H9 (cell line): ENCODE results near the gene FARP1. TPM values are rescaled to one million over a fixed set of nuclear protein-coding genes. Genes with fewer than 3 reads are reported as not detected.

Experiments
- DNase-seq: peaks from one replicate; pipeline ENCODE4 v3.0.0-alpha.2; 2017
- H2AFZ ChIP-seq: one replicate; pipeline ENCODE4 v1.6.1; 2013; ENCODE audit warnings: mild to moderate bottlenecking, low read length, control low read depth, moderate library complexity
- H2AK5ac ChIP-seq: 2 replicates; pipeline ENCODE4 v1.6.1; 2013; ENCODE audit warnings: low read length, control low read depth, mixed read lengths; ENCODE audit not compliant: insufficient read length
- H2BK120ac ChIP-seq: one replicate; pipeline ENCODE4 v1.6.1; 2013; ENCODE audit warnings: low read depth, mild to moderate bottlenecking, low read length, control low read depth, inconsistent platforms; ENCODE audit not compliant: poor library complexity, severe bottlenecking
- H2BK12ac ChIP-seq: 2 replicates; pipeline ENCODE4 v1.6.1; 2013; ENCODE audit warnings: low read length, control low read depth, mixed read lengths, low read depth; ENCODE audit not compliant: insufficient read length
- H2BK15ac ChIP-seq: 2 replicates; pipeline ENCODE4 v1.6.1; 2013; ENCODE audit warnings: low read depth, low read length, control low read depth
- H2BK20ac ChIP-seq: one replicate; pipeline ENCODE4 v1.6.1; 2013; ENCODE audit warnings: low read depth, mild to moderate bottlenecking, low read length, control low read depth, inconsistent platforms; ENCODE audit not compliant: poor library complexity, severe bottlenecking
- H2BK5ac ChIP-seq: 2 replicates; pipeline ENCODE4 v1.6.1; 2013; ENCODE audit warnings: low read length, control low read depth, mixed read lengths; ENCODE audit not compliant: insufficient read length
- H3K14ac ChIP-seq: 2 replicates; pipeline ENCODE4 v1.6.1; 2013; ENCODE audit warnings: low read length, control low read depth; ENCODE audit not compliant: insufficient read depth
- H3K18ac ChIP-seq: 2 replicates; pipeline ENCODE4 v1.6.1; 2013; ENCODE audit warnings: low read depth, mild to moderate bottlenecking, mixed read lengths, low read length, control low read depth; ENCODE audit not compliant: insufficient read length
- H3K23ac ChIP-seq: 2 replicates; pipeline ENCODE4 v1.6.1; 2013; ENCODE audit warnings: low read length, control low read depth, mixed read lengths, low read depth; ENCODE audit not compliant: insufficient read length
- H3K23me2 ChIP-seq: 2 replicates; pipeline ENCODE4 v1.6.1; 2013; ENCODE audit warnings: low read depth, mild to moderate bottlenecking, mixed read lengths, low read length, control low read depth; ENCODE audit not compliant: insufficient read length, poor library complexity, severe bottlenecking
- H3K27ac ChIP-seq: 2 replicates; pipeline ENCODE4 v1.5.1; 2013; ENCODE audit warnings: low read length, control low read depth, mixed read lengths, low read depth; ENCODE audit not compliant: insufficient read length
- H3K27me3 ChIP-seq: 2 replicates; pipeline ENCODE4 v1.6.1; 2013; ENCODE audit warnings: low read length, control low read depth, inconsistent platforms; ENCODE audit not compliant: insufficient read depth
- H3K4ac ChIP-seq: 2 replicates; pipeline ENCODE4 v1.6.1; 2013; ENCODE audit warnings: low read depth, mild to moderate bottlenecking, control low read depth, inconsistent platforms, low read length, moderate library complexity
- H3K4me1 ChIP-seq: 2 replicates; pipeline ENCODE4 v1.6.1; 2013; ENCODE audit warnings: low read length, control low read depth, inconsistent platforms; ENCODE audit not compliant: insufficient read depth
- H3K4me2 ChIP-seq: 2 replicates; pipeline ENCODE4 v1.6.1; 2013; ENCODE audit warnings: low read length, control low read depth, mixed read lengths; ENCODE audit not compliant: insufficient read length, insufficient read depth
- H3K56ac ChIP-seq: 2 replicates; pipeline ENCODE4 v1.6.1; 2013; ENCODE audit warnings: low read depth, mild to moderate bottlenecking, mixed read lengths, low read length, control low read depth; ENCODE audit not compliant: insufficient read length
- H3K79me1 ChIP-seq: 2 replicates; pipeline ENCODE4 v1.6.1; 2013; ENCODE audit warnings: low read depth, mild to moderate bottlenecking, moderate library complexity, low read length, control low read depth, inconsistent platforms; ENCODE audit not compliant: insufficient read depth, poor library complexity, severe bottlenecking
- H3K79me2 ChIP-seq: 2 replicates; pipeline ENCODE4 v1.6.1; 2013; ENCODE audit warnings: low read length, control low read depth, inconsistent platforms; ENCODE audit not compliant: insufficient read depth
- H3K9ac ChIP-seq: 2 replicates; pipeline ENCODE4 v1.6.1; 2013; ENCODE audit warnings: low read length, control low read depth, mixed read lengths; ENCODE audit not compliant: insufficient read length; ENCODE audit errors: extremely low read depth
- H3K9me3 ChIP-seq: one replicate; pipeline ENCODE4 v1.6.1; 2013; ENCODE audit warnings: low read depth, low read length, inconsistent platforms; ENCODE audit not compliant: control insufficient read depth
- H3T11ph ChIP-seq: one replicate; pipeline ENCODE4 v1.6.1; 2013; ENCODE audit warnings: mild to moderate bottlenecking, low read length, control low read depth, inconsistent platforms
- H4K20me1 ChIP-seq: one replicate; pipeline ENCODE4 v1.6.1; 2013; ENCODE audit not compliant: control insufficient read depth, insufficient read length, insufficient read depth
- H4K5ac ChIP-seq: 2 replicates; pipeline ENCODE4 v1.6.1; 2013; ENCODE audit warnings: low read depth, mild to moderate bottlenecking, mixed read lengths, low read length, control low read depth; ENCODE audit not compliant: insufficient read length
- H4K8ac ChIP-seq: replicated peaks from 2 replicates; pipeline ENCODE4 v1.6.1; 2013; ENCODE audit warnings: low read length, control low read depth, mixed read lengths, low read depth; ENCODE audit not compliant: insufficient read length
- H4K91ac ChIP-seq: 2 replicates; pipeline ENCODE4 v1.6.1; 2013; ENCODE audit warnings: low read depth, mild to moderate bottlenecking, moderate library complexity, mixed read lengths, low read length, control low read depth; ENCODE audit not compliant: insufficient read length
- H3K27ac Mint-ChIP-seq, 3 experiments: 2 replicates in 2 of 3; 3 replicates in 1 of 3; pipeline ENCODE4 v1.8.0; 2020 to 2021; ENCODE audit warnings: mixed read lengths in 3 of 3, mild to moderate bottlenecking in 1 of 3, moderate library complexity in 1 of 3
- H3K27me3 Mint-ChIP-seq: 2 replicates; pipeline ENCODE4 v1.8.0; 2021; ENCODE audit warnings: low read depth, mild to moderate bottlenecking, moderate library complexity, mixed read lengths
- H3K36me3 Mint-ChIP-seq, 3 experiments: 2 replicates in 2 of 3; 3 replicates in 1 of 3; pipeline ENCODE4 v1.8.0; 2020 to 2021; ENCODE audit warnings: low read depth in 3 of 3, mixed read lengths in 3 of 3; ENCODE audit not compliant: insufficient read depth in 1 of 3
- H3K4me1 Mint-ChIP-seq, 2 experiments: 2 replicates each; pipeline ENCODE4 v1.8.0; 2020; ENCODE audit warnings: mixed read lengths in 2 of 2
- H3K4me3 Mint-ChIP-seq, 2 experiments: 2 replicates in 1 of 2; 3 replicates in 1 of 2; pipeline ENCODE4 v1.8.0; 2020 to 2021; ENCODE audit warnings: mild to moderate bottlenecking in 2 of 2, mixed read lengths in 2 of 2, moderate library complexity in 1 of 2
- H3K9me3 Mint-ChIP-seq, 2 experiments: 2 replicates in 1 of 2; 3 replicates in 1 of 2; pipeline ENCODE4 v1.8.0; 2020; ENCODE audit warnings: mild to moderate bottlenecking in 2 of 2, mixed read lengths in 2 of 2, moderate library complexity in 1 of 2
- WGBS: extraction: QIAGEN DNeasy Blood & Tissue Kit; methylation state at CpG from one replicate; pipeline ENCODE4 v1.1.7; 2013; ENCODE audit warnings: missing lambda C conversion rate, low lambda C conversion rate, mixed read lengths; ENCODE audit not compliant: insufficient read length; ENCODE audit errors: extremely low coverage; 5-methylcytosine and 5-hydroxymethylcytosine counted together
- total RNA-seq: library from RNA; stranded (reverse); gene quantifications from 2 replicates; pipeline ENCODE4 v1.2.1, GENCODE V29; 2021
- TF ChIP-seq, protein P1 (sequence below): fragments of 200-600 bp; sonication (generic); conservative IDR thresholded peaks from 3 replicates; pipeline ENCODE4 v1.8.0; 2021; ENCODE audit warnings: antibody characterized with exemption, mild to moderate bottlenecking

The FARP1 gene
- total RNA-seq, 1 experiment from 2014 or later = 95.9 TPM

GRCh38 chr13:98123176-98123575 lies 19.7 kb upstream of the FARP1 start:
- H3K4me3 Mint-ChIP-seq = no peak overlapping the region
- H3K4me1 ChIP-seq = no peaks in the 10 kb centered on the region

More at GRCh38 chr13:98123176-98123575, 19.7 kb upstream of the FARP1 start:
- Histone ChIP-seq H2BK15ac (no peak overlapping the region), H3K9ac (no peak overlapping the region), H3K4ac (no peak overlapping the region), H3K23me2 (no peaks in the 10 kb centered on the region), H3K9me3 (no peaks in the 10 kb centered on the region), H3T11ph (no peak overlapping the region), H3K79me1 (no peaks in the 10 kb centered on the region), H2AK5ac (no peak overlapping the region), H4K5ac (no peak overlapping the region), H3K27me3 (no peaks in the 10 kb centered on the region), H3K27ac (no peak overlapping the region), H2BK5ac (no peak overlapping the region), H4K91ac (no peak overlapping the region), H3K4me2 (no peak overlapping the region), H3K14ac (no peak overlapping the region), H3K18ac (no peak overlapping the region), H3K79me2 (no peaks in the 10 kb centered on the region), H3K23ac (no peak overlapping the region), H4K8ac (no peak overlapping the region), H3K56ac (no peak overlapping the region), H4K20me1 (no peaks in the 10 kb centered on the region), H2BK20ac (no peak overlapping the region), H2BK120ac (no peak overlapping the region), H2BK12ac (no peak overlapping the region), H2AFZ (no peak overlapping the region)
- peaks cover 4 to 8% of the 10 kb centered on the region in 2 experiments; a peak in 3 of 5 replicates for H3K9me3 Mint-ChIP-seq
- no CpG with 5 or more reads among the region's 1 CpG for WGBS
- no peak for DNase-seq
- no peak overlapping the region for H3K27ac Mint-ChIP-seq
- TF ChIP-seq, protein P1, sequence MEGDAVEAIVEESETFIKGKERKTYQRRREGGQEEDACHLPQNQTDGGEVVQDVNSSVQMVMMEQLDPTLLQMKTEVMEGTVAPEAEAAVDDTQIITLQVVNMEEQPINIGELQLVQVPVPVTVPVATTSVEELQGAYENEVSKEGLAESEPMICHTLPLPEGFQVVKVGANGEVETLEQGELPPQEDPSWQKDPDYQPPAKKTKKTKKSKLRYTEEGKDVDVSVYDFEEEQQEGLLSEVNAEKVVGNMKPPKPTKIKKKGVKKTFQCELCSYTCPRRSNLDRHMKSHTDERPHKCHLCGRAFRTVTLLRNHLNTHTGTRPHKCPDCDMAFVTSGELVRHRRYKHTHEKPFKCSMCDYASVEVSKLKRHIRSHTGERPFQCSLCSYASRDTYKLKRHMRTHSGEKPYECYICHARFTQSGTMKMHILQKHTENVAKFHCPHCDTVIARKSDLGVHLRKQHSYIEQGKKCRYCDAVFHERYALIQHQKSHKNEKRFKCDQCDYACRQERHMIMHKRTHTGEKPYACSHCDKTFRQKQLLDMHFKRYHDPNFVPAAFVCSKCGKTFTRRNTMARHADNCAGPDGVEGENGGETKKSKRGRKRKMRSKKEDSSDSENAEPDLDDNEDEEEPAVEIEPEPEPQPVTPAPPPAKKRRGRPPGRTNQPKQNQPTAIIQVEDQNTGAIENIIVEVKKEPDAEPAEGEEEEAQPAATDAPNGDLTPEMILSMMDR = no peak
- H3K36me3 Mint-ChIP-seq = peaks cover 0 to 9% (median 0%) of the 10 kb centered on the region in 3 experiments; a peak in 3 of 7 replicates
- H3K4me1 Mint-ChIP-seq = no peaks in the 10 kb centered on the region
- H3K27me3 Mint-ChIP-seq = no peaks in the 10 kb centered on the region; the same call in 1 of the 2 replicates
